Pancreas (tissue), 10 donors: ENCODE measurements around the gene SLIT3. TPM values are rescaled to one million over a fixed set of nuclear protein-coding genes. Genes with fewer than 3 reads are reported as not detected.

ENCODE experiments used
- ATAC-seq, 4 donors: fragments of 200-7000 bp; cut with Tn5 transposase; one replicate each; pipeline versions ENCODE4 v1.8.0 to v1.9.1; 2020; ENCODE audit warnings: mild to moderate bottlenecking in 4 of 4, moderate library complexity in 4 of 4
- DNase-seq, 6 donors: peaks; one replicate each; pipeline ENCODE4 v3.0.0-alpha.2; 2020
- FAIRE-seq: peaks from 2 replicates; lab custom pipeline; 2012; peaks lifted over from hg19 to GRCh38; lab: Jason Lieb, UNC
- H3K27ac ChIP-seq, 4 donors: fragments of 200-600 bp; sonication (generic); 1 replicate in 3 of 4; 2 replicates in 1 of 4; pipeline versions ENCODE4 v1.5.0 to v1.8.0; 2020
- H3K27me3 ChIP-seq, 4 donors: fragments of 200-600 bp; one replicate each; pipeline ENCODE4 v1.8.0; 2021
- H3K36me3 ChIP-seq, 3 donors: fragments of 200-600 bp; sonication (generic) in 1 of 3; one replicate each; pipeline versions ENCODE4 v1.5.0 to v1.8.0; 2020 to 2021
- H3K4me1 ChIP-seq, 3 donors: fragments of 200-600 bp; one replicate each; pipeline ENCODE4 v1.8.0; 2021
- H3K4me3 ChIP-seq, 4 donors: fragments of 200-600 bp; sonication (generic) in 2 of 4; one replicate each; pipeline versions ENCODE4 v1.5.0 to v1.8.0; 2020 to 2021
- H3K9me3 ChIP-seq, 4 donors: fragments of 200-600 bp; one replicate each; pipeline ENCODE4 v1.8.0; 2021
- CTCF ChIP-seq, 4 donors: fragments of 200-600 bp; sonication (generic) in 3 of 4; IDR thresholded peaks; one replicate each; pipeline versions ENCODE4 v1.5.0 to v1.8.0; 2021; ENCODE audit warnings: antibody characterized with exemption in 4 of 4
- WGBS, 2 donors: extraction: QIAGEN DNeasy Blood & Tissue Kit; methylation state at CpG; one replicate each; pipeline ENCODE4 v1.1.7; 2013; 5-methylcytosine and 5-hydroxymethylcytosine counted together
- intact Hi-C, 3 donors: fragments of 100-400 bp; cut with DNase I; formaldehyde crosslinking; loops; one replicate each; pipeline versions ENCODE4 v1.11.1 to v1.14.2; 2022
- polyA plus RNA-seq, 2 donors: library from polyadenylated mRNA; stranded (reverse); fragments of 200-250 nt; gene quantifications; one replicate each; pipeline ENCODE4 v1.2.3, GENCODE V29; 2013
- total RNA-seq, 6 donors: library from RNA; stranded (reverse); fragmentation: NEBNext Ultra II Directional in 4 of 6; extraction: Animal tissue kit (Norgen Biotek cat#: 25700) in 4 of 6; gene quantifications; one replicate each; pipeline versions ENCODE4 v1.2.1 to v1.2.4, GENCODE V29; 2021 to 2023
- donor health status: healthy with polysubstance abuse.
- donor health status: DM: no; HTN: no; CAD: no; lungs with moderate emphysema.
- donor health status: DM: no; HTN: no; CAD: no.
- donor health status: control.
- donor health status: control.
- donor health status: Bipolar disorder and iron deficiency.
- donor health status: DM: yes; HTN: yes; CAD: no.
- donor health status: DM: no; HTN: no; CAD: no.
- donor health status: DM: no; HTN: no; CAD: no.
- donor health status: DM: yes; HTN: yes; CAD: no.

Gene SLIT3
- total and polyA plus RNA-seq, 8 donors, result 1.1 to 11.4 (median 2.1) TPM

GRCh38 chr5:168734119-168734518 lies 566.8 kb downstream of the SLIT3 start:
- H3K4me1 ChIP-seq, result no peaks in the 10 kb centered on the region
- ATAC-seq (no peak), FAIRE-seq (no peak), DNase-seq (no peak)
- 43 to 67% methylated on average over 1 of the region's 1 CpG for WGBS, 2 donors
- H3K4me3 ChIP-seq, result no peak overlapping the region
- H3K36me3 ChIP-seq, result no peaks in the 10 kb centered on the region
- intact Hi-C loops, result no loop called here
- no peaks in the 10 kb centered on the region for H3K27me3 ChIP-seq
- no peak for TF ChIP-seq CTCF (IDR thresholded peaks at IDR 0.05)
- H3K27ac ChIP-seq, result no peak overlapping the region
- H3K9me3 ChIP-seq, result no peaks in the 10 kb centered on the region

- ATAC-seq, result no peak
- TF ChIP-seq CTCF (IDR thresholded peaks at IDR 0.05), result no peak
- Histone ChIP-seq H3K9me3 (no peaks in the 10 kb centered on the region), H3K4me3 (no peak overlapping the region), H3K27ac (no peak overlapping the region), H3K27me3 (no peaks in the 10 kb centered on the region), H3K36me3 (no peaks in the 10 kb centered on the region), H3K4me1 (no peaks in the 10 kb centered on the region)
- DNase-seq, result no peak
- WGBS, 2 donors, result 86 to 91% methylated on average over 1 of the region's 1 CpG
- no peak for FAIRE-seq
- intact Hi-C loops, result no loop called here
Observed at GRCh38 chr5:168728546-168729211, 572.3 kb downstream of the SLIT3 start.

- 58 to 65% methylated on average over 2 of the region's 2 CpGs for WGBS, 2 donors
- no peak for DNase-seq
- no peaks in the 10 kb centered on the region for H3K4me1 ChIP-seq
- H3K27me3 ChIP-seq, result no peaks in the 10 kb centered on the region
- no peaks in the 10 kb centered on the region for H3K9me3 ChIP-seq
- no peak for TF ChIP-seq CTCF (IDR thresholded peaks at IDR 0.05)
- intact Hi-C loops, result no loop called here
- ATAC-seq, result no peak
- no peak overlapping the region for H3K27ac ChIP-seq
- no peak for FAIRE-seq
- no peaks in the 10 kb centered on the region for H3K36me3 ChIP-seq
- H3K4me3 ChIP-seq, result no peak overlapping the region
Observed at GRCh38 chr5:168727547-168727946, 573.4 kb downstream of the SLIT3 start.

GRCh38 chr5:168726342-168726741 lies 574.6 kb downstream of the SLIT3 start:
- DNase-seq (no peak), FAIRE-seq (no peak), ATAC-seq (no peak)
- no peaks in the 10 kb centered on the region for H3K9me3 ChIP-seq
- no peaks in the 10 kb centered on the region for H3K4me1 ChIP-seq
- no peak overlapping the region for H3K4me3 ChIP-seq
- no peak for TF ChIP-seq CTCF (IDR thresholded peaks at IDR 0.05)
- H3K27me3 ChIP-seq, result no peaks in the 10 kb centered on the region
- H3K27ac ChIP-seq, result no peak overlapping the region
- no peaks in the 10 kb centered on the region for H3K36me3 ChIP-seq
- intact Hi-C loops, result no loop called here
- WGBS, 2 donors, result 82 to 100% methylated on average over 1 of the region's 1 CpG

GRCh38 chr5:168724227-168724626 lies 576.7 kb downstream of the SLIT3 start:
- FAIRE-seq, result no peak
- H3K27ac ChIP-seq, result no peak overlapping the region
- 52 to 75% methylated on average over 5 of the region's 5 CpGs for WGBS, 2 donors

More at GRCh38 chr5:168724227-168724626, 576.7 kb downstream of the SLIT3 start:
- Histone ChIP-seq H3K4me3 (no peak overlapping the region), H3K27me3 (no peaks in the 10 kb centered on the region), H3K4me1 (no peaks in the 10 kb centered on the region), H3K9me3 (no peaks in the 10 kb centered on the region), H3K36me3 (no peaks in the 10 kb centered on the region)
- no peak for ATAC-seq
- intact Hi-C loops, result no loop called here
- no peak for DNase-seq
- no peak for TF ChIP-seq CTCF (IDR thresholded peaks at IDR 0.05)
